ENCODE data around the gene THAP4.

DNA sequence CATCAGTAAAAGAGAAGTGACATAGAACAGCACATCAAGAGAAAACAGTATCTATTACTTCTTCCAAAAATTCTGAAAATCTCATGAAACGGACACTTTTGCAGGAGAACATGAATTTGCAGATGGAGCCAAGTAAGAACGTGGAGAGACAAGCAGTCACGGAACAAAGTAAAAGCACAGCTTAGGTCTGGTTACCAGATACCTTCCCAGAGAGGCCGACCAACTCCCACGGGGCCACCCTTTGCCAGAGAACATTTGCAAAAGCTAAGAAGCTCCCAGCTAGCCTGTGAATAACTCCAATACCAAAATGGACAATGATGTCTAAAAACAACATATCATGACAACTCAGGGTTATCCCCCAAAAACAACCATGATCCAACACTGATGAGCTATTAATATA, 38.9 kb downstream of the THAP4 start:
- TF ChIP-seq, protein P1, sequence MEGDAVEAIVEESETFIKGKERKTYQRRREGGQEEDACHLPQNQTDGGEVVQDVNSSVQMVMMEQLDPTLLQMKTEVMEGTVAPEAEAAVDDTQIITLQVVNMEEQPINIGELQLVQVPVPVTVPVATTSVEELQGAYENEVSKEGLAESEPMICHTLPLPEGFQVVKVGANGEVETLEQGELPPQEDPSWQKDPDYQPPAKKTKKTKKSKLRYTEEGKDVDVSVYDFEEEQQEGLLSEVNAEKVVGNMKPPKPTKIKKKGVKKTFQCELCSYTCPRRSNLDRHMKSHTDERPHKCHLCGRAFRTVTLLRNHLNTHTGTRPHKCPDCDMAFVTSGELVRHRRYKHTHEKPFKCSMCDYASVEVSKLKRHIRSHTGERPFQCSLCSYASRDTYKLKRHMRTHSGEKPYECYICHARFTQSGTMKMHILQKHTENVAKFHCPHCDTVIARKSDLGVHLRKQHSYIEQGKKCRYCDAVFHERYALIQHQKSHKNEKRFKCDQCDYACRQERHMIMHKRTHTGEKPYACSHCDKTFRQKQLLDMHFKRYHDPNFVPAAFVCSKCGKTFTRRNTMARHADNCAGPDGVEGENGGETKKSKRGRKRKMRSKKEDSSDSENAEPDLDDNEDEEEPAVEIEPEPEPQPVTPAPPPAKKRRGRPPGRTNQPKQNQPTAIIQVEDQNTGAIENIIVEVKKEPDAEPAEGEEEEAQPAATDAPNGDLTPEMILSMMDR (conservative IDR thresholded peaks at IDR 0.05), result no peak
- no peak for TF ChIP-seq ZFX (IDR thresholded peaks at IDR 0.05)
